ENCODE data around the gene SPECC1. TPM values are rescaled to one million over a fixed set of nuclear protein-coding genes. Genes with fewer than 3 reads are reported as not detected.
A peak's percentile ranks its signal among the peaks of the same experiment; 100 is the strongest.

SPECC1 gene
- total RNA-seq, 1 experiment from 2014 or later: 43.5 TPM

DNA sequence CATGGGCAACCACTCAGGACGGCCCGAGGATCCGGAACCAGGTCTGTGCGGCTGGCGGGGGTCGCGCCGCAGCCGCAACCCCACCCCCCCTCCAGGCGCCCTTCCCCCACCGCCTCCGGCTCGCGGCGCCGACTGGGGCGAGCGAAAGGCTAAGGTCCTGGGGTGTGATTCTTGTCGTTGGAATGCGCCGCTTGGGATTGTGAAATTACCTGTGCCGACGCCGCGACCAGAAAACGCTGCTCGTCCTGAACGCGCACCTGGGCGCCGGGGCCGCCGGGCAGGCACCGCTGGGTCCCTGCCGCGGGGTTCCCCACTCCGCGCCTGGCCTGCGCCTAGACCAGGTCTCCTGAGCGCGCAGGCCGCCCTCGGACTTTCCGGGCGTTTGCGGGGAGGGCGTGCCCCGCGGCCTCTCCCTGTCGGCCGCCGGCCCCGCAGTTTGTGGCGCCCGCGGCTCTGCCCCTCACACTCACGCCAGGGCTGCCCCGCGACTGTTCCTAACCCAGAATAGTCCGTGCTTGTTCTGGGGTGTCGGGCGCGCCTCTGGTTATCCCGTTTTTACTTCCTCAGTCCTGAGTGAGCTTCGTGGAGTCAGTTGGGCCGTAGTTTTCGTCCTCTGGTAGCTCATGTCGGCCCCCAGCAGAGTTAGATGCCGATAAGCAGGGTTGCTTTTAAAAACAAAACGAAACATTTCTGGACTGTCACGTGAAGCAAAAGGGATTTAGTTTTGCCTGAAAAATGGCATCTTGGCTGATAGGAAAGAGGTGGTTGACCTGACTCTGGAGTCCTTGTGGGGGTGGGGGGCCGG lies 147.2 kb downstream of the SPECC1 start:
- Histone ChIP-seq H3K4me2 (ENCODE audit: low read length) (peak overlapping the region; percentile 90), H3K27ac (ENCODE audit: low read depth, low read length) (peak overlapping the region; percentile 60), H3K4me1 (ENCODE audit: control insufficient read depth in 1 of 2, insufficient read depth in 2 of 2, low read length in 2 of 2) (peaks cover 12 to 15% of the 10 kb centered on the region in 2 experiments), H3K27me3 (ENCODE audit: insufficient read depth, low read length) (no peaks in the 10 kb centered on the region), H4K20me1 (ENCODE audit: insufficient read depth) (no peaks in the 10 kb centered on the region), H3K79me2 (ENCODE audit: insufficient read depth, low read length) (peaks cover 16% of the 10 kb centered on the region; the same call in 1 of the 2 replicates), H3K9me3 (ENCODE audit: control insufficient read depth in 1 of 2, insufficient read depth in 1 of 2, low read depth in 1 of 2, low read length in 2 of 2) (no peaks in the 10 kb centered on the region), H3K9ac (ENCODE audit: low read length) (peak overlapping the region; percentile 81), H3K36me3 (ENCODE audit: control insufficient read depth in 1 of 2, insufficient read depth in 2 of 2, low read length in 2 of 2) (no peaks in the 10 kb centered on the region), H3K4me3 (replicated peaks in 1 of 2; ENCODE audit: low read depth in 1 of 2, low read length in 2 of 2) (peak overlapping the region; percentile 50 to 82), H2AFZ (ENCODE audit: low read depth, low read length, poor library complexity, severe bottlenecking) (no peak overlapping the region), H3K9me2 (ENCODE audit: insufficient read depth) (no peaks in the 10 kb centered on the region)
- ChIA-PET CTCF (no interaction called here), POLR2A (no interaction called here), RAD21 (ENCODE audit: low non-redundant PET in 1 of 2, low total read pairs in 2 of 2, uncharacterized antibody in 2 of 2, unreplicated experiment in 2 of 2) (no interaction called here)
- BruUV-seq (replicated peaks): no TSS peak
- intact Hi-C loops (cut with micrococcal nuclease): no loop called here
- peak; percentile 66 for ATAC-seq
- DNase-seq (ENCODE audit: low read depth, low spot score): peak; percentile 38
- TF ChIP-seq CEBPB (IDR thresholded peaks at IDR 0.05; ENCODE audit: low read depth) (peak; percentile 89), ZFX (IDR thresholded peaks at IDR 0.05) (peak; percentile 68), SIN3A (IDR thresholded peaks at IDR 0.05; ENCODE audit: low read depth) (no peak), TCF7L2 (IDR thresholded peaks at IDR 0.05; ENCODE audit: borderline replicate concordance, extremely low read depth, insufficient read depth, insufficient read length) (peak; percentile 7)

DNA sequence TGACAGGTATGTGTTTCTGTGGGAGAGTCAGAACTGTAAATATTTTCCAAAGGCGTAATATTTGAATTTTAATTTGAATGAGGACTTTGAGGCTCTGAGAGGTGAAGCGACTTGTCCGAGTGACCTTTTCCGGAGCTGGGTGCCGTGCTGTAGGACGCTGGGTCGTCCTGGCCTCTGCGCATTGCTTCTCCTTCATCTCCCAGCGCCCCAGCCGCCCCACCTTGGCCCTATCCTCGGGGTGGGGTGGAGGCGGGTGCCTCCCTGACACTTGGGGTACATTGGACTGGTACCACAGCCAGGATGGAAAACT lies 147.8 kb downstream of the SPECC1 start:
- peak overlapping the region; percentile 81 for H3K9ac ChIP-seq (ENCODE audit: low read length)
- ChIA-PET RAD21 (ENCODE audit: low non-redundant PET in 1 of 2, low total read pairs in 2 of 2, uncharacterized antibody in 2 of 2, unreplicated experiment in 2 of 2) (no interaction called here), POLR2A (no interaction called here), CTCF (no interaction called here)
- H3K36me3 ChIP-seq (ENCODE audit: control insufficient read depth in 1 of 2, insufficient read depth in 2 of 2, low read length in 2 of 2): no peaks in the 10 kb centered on the region
- H2AFZ ChIP-seq (ENCODE audit: low read depth, low read length, poor library complexity, severe bottlenecking): no peak overlapping the region
- H3K27me3 ChIP-seq (ENCODE audit: insufficient read depth, low read length): no peaks in the 10 kb centered on the region
- TSS peak; percentile 71 for BruUV-seq (replicated peaks)
- H3K79me2 ChIP-seq (ENCODE audit: insufficient read depth, low read length): peaks cover 16% of the 10 kb centered on the region; the same call in 1 of the 2 replicates
- peak overlapping the region; percentile 50 to 82 for H3K4me3 ChIP-seq (replicated peaks in 1 of 2; ENCODE audit: low read depth in 1 of 2, low read length in 2 of 2)
- H3K9me3 ChIP-seq (ENCODE audit: control insufficient read depth in 1 of 2, insufficient read depth in 1 of 2, low read depth in 1 of 2, low read length in 2 of 2): no peaks in the 10 kb centered on the region
- intact Hi-C loops (cut with micrococcal nuclease): no loop called here
- DNase-seq (ENCODE audit: low read depth, low spot score): no peak
- no peaks in the 10 kb centered on the region for H4K20me1 ChIP-seq (ENCODE audit: insufficient read depth)
- 0 out of 2 replicates have a peak overlapping the region, but pooled peaks have one; percentile 60 for H3K27ac ChIP-seq (ENCODE audit: low read depth, low read length)
- no peak for TF ChIP-seq SIN3A (IDR thresholded peaks at IDR 0.05; ENCODE audit: low read depth)
- no peak for TF ChIP-seq EZH2 (IDR thresholded peaks at IDR 0.05)
- no peak for TF ChIP-seq CEBPB (IDR thresholded peaks at IDR 0.05; ENCODE audit: low read depth)
- TF ChIP-seq ZFX (IDR thresholded peaks at IDR 0.05): no peak
- TF ChIP-seq SP1 (IDR thresholded peaks at IDR 0.05; ENCODE audit: low read depth): no peak
- TF ChIP-seq, protein P1, sequence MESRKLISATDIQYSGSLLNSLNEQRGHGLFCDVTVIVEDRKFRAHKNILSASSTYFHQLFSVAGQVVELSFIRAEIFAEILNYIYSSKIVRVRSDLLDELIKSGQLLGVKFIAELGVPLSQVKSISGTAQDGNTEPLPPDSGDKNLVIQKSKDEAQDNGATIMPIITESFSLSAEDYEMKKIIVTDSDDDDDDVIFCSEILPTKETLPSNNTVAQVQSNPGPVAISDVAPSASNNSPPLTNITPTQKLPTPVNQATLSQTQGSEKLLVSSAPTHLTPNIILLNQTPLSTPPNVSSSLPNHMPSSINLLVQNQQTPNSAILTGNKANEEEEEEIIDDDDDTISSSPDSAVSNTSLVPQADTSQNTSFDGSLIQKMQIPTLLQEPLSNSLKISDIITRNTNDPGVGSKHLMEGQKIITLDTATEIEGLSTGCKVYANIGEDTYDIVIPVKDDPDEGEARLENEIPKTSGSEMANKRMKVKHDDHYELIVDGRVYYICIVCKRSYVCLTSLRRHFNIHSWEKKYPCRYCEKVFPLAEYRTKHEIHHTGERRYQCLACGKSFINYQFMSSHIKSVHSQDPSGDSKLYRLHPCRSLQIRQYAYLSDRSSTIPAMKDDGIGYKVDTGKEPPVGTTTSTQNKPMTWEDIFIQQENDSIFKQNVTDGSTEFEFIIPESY (IDR thresholded peaks at IDR 0.05; ENCODE audit: extremely low read depth, insufficient replicate concordance, low read length): no peak
- TF ChIP-seq ELF1 (IDR thresholded peaks at IDR 0.05; ENCODE audit: borderline replicate concordance, low read depth): no peak
- TF ChIP-seq FOSL1 (IDR thresholded peaks at IDR 0.05; ENCODE audit: low read depth): no peak
- TF ChIP-seq, protein P2, sequence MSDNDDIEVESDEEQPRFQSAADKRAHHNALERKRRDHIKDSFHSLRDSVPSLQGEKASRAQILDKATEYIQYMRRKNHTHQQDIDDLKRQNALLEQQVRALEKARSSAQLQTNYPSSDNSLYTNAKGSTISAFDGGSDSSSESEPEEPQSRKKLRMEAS (IDR thresholded peaks at IDR 0.05): no peak
- no peak for TF ChIP-seq YY1 (IDR thresholded peaks at IDR 0.05; ENCODE audit: extremely low read depth, insufficient replicate concordance, low read depth, low read length)
- no peak for TF ChIP-seq CBX3 (IDR thresholded peaks at IDR 0.05; ENCODE audit: low read depth)
- TF ChIP-seq, protein P3, sequence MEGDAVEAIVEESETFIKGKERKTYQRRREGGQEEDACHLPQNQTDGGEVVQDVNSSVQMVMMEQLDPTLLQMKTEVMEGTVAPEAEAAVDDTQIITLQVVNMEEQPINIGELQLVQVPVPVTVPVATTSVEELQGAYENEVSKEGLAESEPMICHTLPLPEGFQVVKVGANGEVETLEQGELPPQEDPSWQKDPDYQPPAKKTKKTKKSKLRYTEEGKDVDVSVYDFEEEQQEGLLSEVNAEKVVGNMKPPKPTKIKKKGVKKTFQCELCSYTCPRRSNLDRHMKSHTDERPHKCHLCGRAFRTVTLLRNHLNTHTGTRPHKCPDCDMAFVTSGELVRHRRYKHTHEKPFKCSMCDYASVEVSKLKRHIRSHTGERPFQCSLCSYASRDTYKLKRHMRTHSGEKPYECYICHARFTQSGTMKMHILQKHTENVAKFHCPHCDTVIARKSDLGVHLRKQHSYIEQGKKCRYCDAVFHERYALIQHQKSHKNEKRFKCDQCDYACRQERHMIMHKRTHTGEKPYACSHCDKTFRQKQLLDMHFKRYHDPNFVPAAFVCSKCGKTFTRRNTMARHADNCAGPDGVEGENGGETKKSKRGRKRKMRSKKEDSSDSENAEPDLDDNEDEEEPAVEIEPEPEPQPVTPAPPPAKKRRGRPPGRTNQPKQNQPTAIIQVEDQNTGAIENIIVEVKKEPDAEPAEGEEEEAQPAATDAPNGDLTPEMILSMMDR (IDR thresholded peaks at IDR 0.05 in 2 of 3, conservative IDR thresholded peaks at IDR 0.05 in 1 of 3; ENCODE audit: borderline replicate concordance in 1 of 3, insufficient read depth in 1 of 3, low read depth in 2 of 3, low read length in 2 of 3): no peak
- TF ChIP-seq, protein P4, sequence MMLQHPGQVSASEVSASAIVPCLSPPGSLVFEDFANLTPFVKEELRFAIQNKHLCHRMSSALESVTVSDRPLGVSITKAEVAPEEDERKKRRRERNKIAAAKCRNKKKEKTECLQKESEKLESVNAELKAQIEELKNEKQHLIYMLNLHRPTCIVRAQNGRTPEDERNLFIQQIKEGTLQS (IDR thresholded peaks at IDR 0.05): no peak
- H3K4me1 ChIP-seq (ENCODE audit: control insufficient read depth in 1 of 2, insufficient read depth in 2 of 2, low read length in 2 of 2): peaks cover 12 to 15% of the 10 kb centered on the region in 2 experiments
- no peaks in the 10 kb centered on the region for H3K9me2 ChIP-seq (ENCODE audit: insufficient read depth)
- peak overlapping the region; percentile 90 for H3K4me2 ChIP-seq (ENCODE audit: low read length)
- no peak for ATAC-seq

All from HCT116 (cell line).